Stimulated activated CD8-positive, alpha-beta memory T cell treated with anti-CD3 and anti-CD28 coated beads, Interleukin-7, amount 100 ng/mL, for 48 hours (primary cell): ENCODE results near the gene MSL3B.

ENCODE experiments used
- DNase-seq, 2 donors: peaks; one replicate each; pipeline ENCODE4 v3.0.0-alpha.2; 2020; ENCODE audit warnings: low read depth in 1 of 2; ENCODE audit errors: extremely low read depth in 1 of 2

Gene MSL3B

GRCh38 chr2:233853883-233854240, 14.3 kb downstream of the MSL3B start:
- no peak for DNase-seq

GRCh38 chr2:233853353-233853752, 14.8 kb downstream of the MSL3B start:
- DNase-seq = no peak

GRCh38 chr2:233852056-233852455, 16.1 kb downstream of the MSL3B start:
- DNase-seq = no peak

GRCh38 chr2:233851169-233851568, 17.0 kb downstream of the MSL3B start:
- DNase-seq = no peak

GRCh38 chr2:233850745-233851144, 17.4 kb downstream of the MSL3B start:
- DNase-seq = no peak

GRCh38 chr2:233849607-233850271, 18.4 kb downstream of the MSL3B start:
- DNase-seq = no peak

- no peak for DNase-seq
Observed at GRCh38 chr2:233848276-233848675, 19.9 kb downstream of the MSL3B start.

GRCh38 chr2:233847248-233847898, 20.8 kb downstream of the MSL3B start:
- DNase-seq = no peak

GRCh38 chr2:233846387-233847247, 21.6 kb downstream of the MSL3B start:
- no peak for DNase-seq

- DNase-seq = no peak
Observed at GRCh38 chr2:233845301-233846060, 22.7 kb downstream of the MSL3B start.

- no peak for DNase-seq
Observed at GRCh38 chr2:233844836-233845235, 23.4 kb downstream of the MSL3B start.

- no peak for DNase-seq
Observed at GRCh38 chr2:233844064-233844807, 23.9 kb downstream of the MSL3B start.

GRCh38 chr2:233841183-233841582, 27.0 kb downstream of the MSL3B start:
- DNase-seq = no peak

- no peak for DNase-seq
Observed at GRCh38 chr2:233840520-233840919, 27.7 kb downstream of the MSL3B start.

- DNase-seq = no peak
Observed at GRCh38 chr2:233839447-233839820, 28.8 kb downstream of the MSL3B start.

- DNase-seq = no peak
Observed at GRCh38 chr2:233838726-233839446, 29.3 kb downstream of the MSL3B start.

GRCh38 chr2:233838251-233838650, 29.9 kb downstream of the MSL3B start:
- no peak for DNase-seq

GRCh38 chr2:233837694-233838229, 30.4 kb downstream of the MSL3B start:
- no peak for DNase-seq

GRCh38 chr2:233836359-233836758, 31.8 kb downstream of the MSL3B start:
- no peak for DNase-seq
